Smooth muscle cell (in vitro differentiated cells): Measurements from ENCODE around the gene AHSP. TPM values are rescaled to one million over a fixed set of nuclear protein-coding genes. Genes with fewer than 3 reads are reported as not detected.
A peak's percentile ranks its signal among the peaks of the same experiment; 100 is the strongest.
"Not testable (repeated sequence)": the region's sequence is repeated elsewhere in the genome, so short reads cannot be mapped to it uniquely, and the experiment has no call there.

Experiments used
- DNase-seq: peaks from one replicate; lab custom pipeline; 2025; ENCODE audit not compliant: unreplicated experiment; lab: John Stamatoyannopoulos, UW
- H2AFZ ChIP-seq: fragments of 200-600 bp; sonication (generic); 2 replicates; pipeline ENCODE4 v1.6.0; 2016; ENCODE audit warnings: antibody characterized with exemption, low read depth, mild to moderate bottlenecking
- H3F3A ChIP-seq: fragments of 200-600 bp; sonication (generic); 2 replicates; pipeline ENCODE4 v1.6.0; 2017; ENCODE audit warnings: antibody characterized with exemption, low read depth
- H3K27ac ChIP-seq: fragments of 200-600 bp; sonication (generic); 2 replicates; pipeline ENCODE4 v1.5.1; 2016; ENCODE audit warnings: low read depth, mild to moderate bottlenecking
- H3K27me3 ChIP-seq: fragments of 200-600 bp; sonication (generic); 2 replicates; pipeline ENCODE4 v1.6.1; 2016; ENCODE audit warnings: low read depth, mild to moderate bottlenecking
- H3K36me3 ChIP-seq: fragments of 200-600 bp; sonication (generic); 2 replicates; pipeline ENCODE4 v1.5.1; 2016; ENCODE audit warnings: low read depth
- H3K4me1 ChIP-seq: fragments of 200-600 bp; sonication (generic); 2 replicates; pipeline ENCODE4 v1.5.1; 2016; ENCODE audit warnings: low read depth
- H3K4me2 ChIP-seq: fragments of 200-600 bp; sonication (generic); 2 replicates; pipeline ENCODE4 v1.6.0; 2016; ENCODE audit warnings: mild to moderate bottlenecking
- H3K4me3 ChIP-seq: fragments of 200-600 bp; sonication (generic); 2 replicates; pipeline ENCODE4 v1.5.1; 2016; ENCODE audit warnings: mild to moderate bottlenecking
- H3K79me2 ChIP-seq: fragments of 200-600 bp; sonication (generic); 2 replicates; pipeline ENCODE4 v1.6.0; 2016; ENCODE audit warnings: low read depth, mild to moderate bottlenecking
- H3K9ac ChIP-seq: fragments of 200-600 bp; sonication (generic); 2 replicates; pipeline ENCODE4 v1.6.0; 2016; ENCODE audit warnings: low read depth
- H3K9me3 ChIP-seq: fragments of 200-600 bp; sonication (generic); replicated peaks from 2 replicates; pipeline ENCODE4 v1.5.1; 2016; ENCODE audit warnings: low read depth
- H4K20me1 ChIP-seq: fragments of 200-600 bp; sonication (generic); 2 replicates; pipeline ENCODE4 v1.6.0; 2016; ENCODE audit warnings: low read depth
- CTCF ChIP-seq: fragments of 200-600 bp; sonication (generic); IDR thresholded peaks from 2 replicates; pipeline ENCODE4 v1.5.1; 2017; ENCODE audit warnings: borderline replicate concordance, mild to moderate bottlenecking, antibody characterized with exemption; ENCODE audit not compliant: insufficient read depth, poor library complexity, severe bottlenecking
- WGBS: methylation state at CpG from one replicate; pipeline ENCODE4 v1.1.7; 2016; ENCODE audit warnings: low lambda C conversion rate; 5-methylcytosine and 5-hydroxymethylcytosine counted together
- polyA plus RNA-seq: library from polyadenylated mRNA; unstranded; fragments of >200 nt; fragmentation: Nextera tagmentation; extraction: Ambion mirVana; gene quantifications from 2 replicates; pipeline ENCODE4 v1.2.1, GENCODE V29; 2016
- total RNA-seq: library from RNA; depleted of rRNA; stranded (reverse); fragments of >200 nt; gene quantifications from 2 replicates; pipeline ENCODE4 v1.2.3, GENCODE V29; 2014

AHSP gene
- total and polyA plus RNA-seq, 2 experiments from 2014 or later = not detected

- Histone ChIP-seq H3K4me2 (peak overlapping the region; percentile 48), H3K4me3 (peak overlapping the region; percentile 21), H3K9ac (no peak overlapping the region), H3K27me3 (peaks cover 40% of the 10 kb centered on the region), H2AFZ (no peak overlapping the region), H4K20me1 (no peaks in the 10 kb centered on the region), H3K9me3 (no peaks in the 10 kb centered on the region), H3K27ac (no peak overlapping the region), H3F3A (no peaks in the 10 kb centered on the region), H3K79me2 (no peaks in the 10 kb centered on the region), H3K36me3 (no peaks in the 10 kb centered on the region), H3K4me1 (no peaks in the 10 kb centered on the region)
- TF ChIP-seq CTCF = no peak
- WGBS = 23% methylated on average over 21 of the region's 46 CpGs
- no peak for DNase-seq
Measured at GRCh38 chr16:31569360-31569717, 41.6 kb downstream of the AHSP start.

GRCh38 chr16:31572821-31573220 lies 45.1 kb downstream of the AHSP start:
- H3K36me3 ChIP-seq = no peaks in the 10 kb centered on the region
- no peak for TF ChIP-seq CTCF
- no peak for DNase-seq
- H3K9me3 ChIP-seq = no peaks in the 10 kb centered on the region
- no peak overlapping the region for H2AFZ ChIP-seq
- H3K27ac ChIP-seq = no peak overlapping the region
- WGBS = 67% methylated on average over 1 of the region's 1 CpG
- no peaks in the 10 kb centered on the region for H3F3A ChIP-seq
- no peaks in the 10 kb centered on the region for H3K4me1 ChIP-seq
- no peak overlapping the region for H3K4me3 ChIP-seq
- H3K9ac ChIP-seq = no peak overlapping the region
- no peaks in the 10 kb centered on the region for H4K20me1 ChIP-seq
- H3K4me2 ChIP-seq = no peak overlapping the region
- H3K79me2 ChIP-seq = no peaks in the 10 kb centered on the region
- peaks cover 32% of the 10 kb centered on the region for H3K27me3 ChIP-seq

GRCh38 chr16:31574159-31574558 lies 46.5 kb downstream of the AHSP start:
- not testable (repeated sequence) for DNase-seq, H3K9ac ChIP-seq, H3K79me2 ChIP-seq, H3F3A ChIP-seq, H3K9me3 ChIP-seq, H2AFZ ChIP-seq, H3K4me1 ChIP-seq, H4K20me1 ChIP-seq, H3K4me2 ChIP-seq, H3K27ac ChIP-seq, H3K4me3 ChIP-seq, H3K36me3 ChIP-seq
- 50% methylated on average over 1 of the region's 1 CpG for WGBS
- H3K27me3 ChIP-seq = peaks cover 18% of the 10 kb centered on the region

- Histone ChIP-seq H3K36me3 (no peaks in the 10 kb centered on the region), H3K9ac (no peak overlapping the region), H3K79me2 (no peaks in the 10 kb centered on the region), H3F3A (no peaks in the 10 kb centered on the region), H3K9me3 (peaks cover 5% of the 10 kb centered on the region), H3K27ac (no peak overlapping the region), H3K4me3 (no peak overlapping the region), H3K4me2 (no peak overlapping the region), H2AFZ (no peak overlapping the region), H3K4me1 (no peaks in the 10 kb centered on the region), H4K20me1 (no peaks in the 10 kb centered on the region), H3K27me3 (no peaks in the 10 kb centered on the region)
- TF ChIP-seq CTCF = no peak
- DNase-seq = no peak
- WGBS = 62% methylated on average over 1 of the region's 1 CpG
Measured at GRCh38 chr16:31577411-31577810, 49.7 kb downstream of the AHSP start.

Other genes with a start within 250 kb of the AHSP start
- gene ITGAX, start 172.7 kb upstream of the AHSP start, total RNA-seq = 0.31 TPM in 1 of 2 replicates, not detected in the other
- gene ITGAX, start 172.7 kb upstream of the AHSP start, polyA plus RNA-seq = not detected in 2 replicates
- not detected in 2 replicates for gene ITGAD, start 134.6 kb upstream of the AHSP start, total RNA-seq
- gene ITGAD, start 134.6 kb upstream of the AHSP start, polyA plus RNA-seq = not detected in 2 replicates
- gene COX6A2, start 99.5 kb upstream of the AHSP start, total RNA-seq = not detected in 2 replicates
- gene COX6A2, start 99.5 kb upstream of the AHSP start, polyA plus RNA-seq = not detected in 2 replicates
- 1.6 and 2.2 TPM in 2 replicates for gene ZNF843, start 85.1 kb upstream of the AHSP start, total RNA-seq
- 1.7 and 2.3 TPM in 2 replicates for gene ZNF843, start 85.1 kb upstream of the AHSP start, polyA plus RNA-seq
- gene ARMC5, start 68.4 kb upstream of the AHSP start, total RNA-seq = 5.8 and 7.0 TPM in 2 replicates
- gene ARMC5, start 68.4 kb upstream of the AHSP start, polyA plus RNA-seq = 19.6 and 24.6 TPM in 2 replicates
- gene TGFB1I1, start 55.7 kb upstream of the AHSP start, total RNA-seq = 67.2 and 73.0 TPM in 2 replicates
- gene TGFB1I1, start 55.7 kb upstream of the AHSP start, polyA plus RNA-seq = 203 and 213 TPM in 2 replicates
- gene SLC5A2, start 44.8 kb upstream of the AHSP start, total RNA-seq = 0.40 TPM in 1 of 2 replicates, not detected in the other
- gene SLC5A2, start 44.8 kb upstream of the AHSP start, polyA plus RNA-seq = 5.1 and 10.6 TPM in 2 replicates
- 55.9 and 68.7 TPM in 2 replicates for gene RUSF1, start 19.5 kb upstream of the AHSP start, total RNA-seq
- gene RUSF1, start 19.5 kb upstream of the AHSP start, polyA plus RNA-seq = 72.1 and 73.7 TPM in 2 replicates